NOMO-1 treated with DMSO at 0.1 percent for 48 hours (cell line): ENCODE results near the gene CDK1.

Experiments
- DNase-seq: peaks from one replicate; lab custom pipeline; 2025; ENCODE audit not compliant: unreplicated experiment; lab: John Stamatoyannopoulos, UW

Gene CDK1

GRCh38 chr10:60777696-60778213 lies 523 bp upstream of the CDK1 start:
- no peak for DNase-seq

DNA sequence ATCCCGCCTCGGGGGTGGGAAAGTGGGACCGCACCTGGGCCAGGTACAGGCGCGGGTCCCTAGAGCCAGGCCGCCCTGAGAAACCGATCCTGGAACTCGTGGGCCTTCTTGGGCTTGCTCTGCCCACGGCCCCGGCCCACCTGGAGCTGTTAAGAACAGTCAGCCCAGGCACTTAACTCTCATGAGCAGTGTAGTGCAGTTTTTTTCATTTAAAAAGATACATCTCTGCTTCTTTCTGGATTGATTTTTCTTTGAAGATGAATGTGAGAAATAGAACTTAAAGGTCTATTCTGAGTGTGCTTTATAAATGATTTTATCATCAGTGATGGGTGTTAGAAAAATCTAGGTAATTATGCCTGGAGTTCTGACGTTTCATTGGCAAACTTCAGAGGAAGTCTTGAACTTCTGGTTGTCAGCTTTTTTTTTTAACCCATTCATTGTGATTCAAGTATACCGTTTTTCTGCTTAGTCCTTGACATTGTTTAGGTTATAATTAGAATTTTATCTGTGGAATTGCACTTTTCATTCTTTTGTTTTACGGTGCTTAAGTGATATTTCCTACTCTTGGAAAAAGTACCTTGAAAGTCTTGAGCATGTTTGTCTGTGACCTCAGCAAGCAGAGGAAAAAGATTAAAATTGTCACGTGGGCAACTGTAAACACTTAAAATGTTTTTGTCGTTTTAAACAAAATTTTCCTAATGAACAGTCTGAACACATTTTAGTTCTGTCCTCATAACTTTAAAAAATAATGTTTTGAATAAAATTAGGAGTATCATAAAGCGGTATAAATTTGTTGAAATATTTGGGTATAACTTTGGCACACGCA lies 906 bp downstream of the CDK1 start:
- peak; percentile 13 for DNase-seq

- no peak for DNase-seq
These were observed 3.4 kb downstream of the CDK1 start for GRCh38 chr10:60781661-60782060.

DNA sequence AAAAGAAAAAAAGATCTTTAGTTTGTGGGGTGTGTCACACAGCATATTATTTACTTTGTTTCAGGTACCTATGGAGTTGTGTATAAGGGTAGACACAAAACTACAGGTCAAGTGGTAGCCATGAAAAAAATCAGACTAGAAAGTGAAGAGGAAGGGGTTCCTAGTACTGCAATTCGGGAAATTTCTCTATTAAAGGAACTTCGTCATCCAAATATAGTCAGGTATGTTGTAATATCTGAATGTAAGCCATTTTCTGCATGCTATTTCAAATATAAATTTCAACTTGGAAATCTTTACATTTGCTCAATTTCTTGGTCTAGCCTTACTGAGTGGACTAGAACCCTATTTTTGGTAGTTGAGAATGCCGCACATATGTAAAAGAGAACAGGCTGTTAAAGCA lies 6.4 kb downstream of the CDK1 start:
- DNase-seq: no peak

- DNase-seq: no peak
These were observed 10.3 kb downstream of the CDK1 start for GRCh38 chr10:60788544-60788943.

GRCh38 chr10:60789340-60789739 lies 11.1 kb downstream of the CDK1 start:
- DNase-seq: no peak

- no peak for DNase-seq
These were observed 16.7 kb downstream of the CDK1 start for GRCh38 chr10:60794953-60795352.

DNA sequence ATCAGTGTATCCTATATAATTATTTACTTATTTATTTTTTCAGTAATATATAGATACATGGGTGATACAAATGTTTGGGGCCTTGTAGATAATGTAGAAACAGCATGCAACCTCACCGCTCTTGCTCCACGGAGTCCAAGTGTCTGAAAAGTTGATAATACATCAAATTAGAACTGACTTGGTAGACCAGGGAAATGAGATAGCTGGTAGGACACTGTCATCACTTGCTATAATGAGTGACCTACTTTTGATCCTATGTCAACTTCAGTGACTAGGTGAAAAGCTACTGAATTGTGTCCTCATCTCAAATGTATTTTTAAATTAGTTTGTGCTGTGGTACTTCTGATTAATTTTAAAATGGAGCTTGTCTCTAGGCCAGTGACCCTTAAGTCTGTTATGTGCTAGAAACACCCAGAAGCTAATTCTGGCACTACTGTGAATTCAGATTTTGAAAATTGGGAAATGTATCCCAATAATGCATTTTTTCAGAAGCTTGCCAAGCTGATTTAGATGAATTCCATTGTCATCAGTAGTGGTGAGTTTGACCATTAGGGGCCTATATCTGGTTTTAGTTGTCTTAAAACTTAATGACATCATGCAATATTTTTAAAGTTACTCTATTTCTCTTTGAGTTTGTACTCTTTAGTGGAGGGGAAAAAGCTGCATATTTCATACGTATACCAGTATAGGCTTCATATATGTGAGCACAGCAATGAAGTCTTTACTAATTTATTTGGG lies 17.4 kb downstream of the CDK1 start:
- no peak for DNase-seq

DNA sequence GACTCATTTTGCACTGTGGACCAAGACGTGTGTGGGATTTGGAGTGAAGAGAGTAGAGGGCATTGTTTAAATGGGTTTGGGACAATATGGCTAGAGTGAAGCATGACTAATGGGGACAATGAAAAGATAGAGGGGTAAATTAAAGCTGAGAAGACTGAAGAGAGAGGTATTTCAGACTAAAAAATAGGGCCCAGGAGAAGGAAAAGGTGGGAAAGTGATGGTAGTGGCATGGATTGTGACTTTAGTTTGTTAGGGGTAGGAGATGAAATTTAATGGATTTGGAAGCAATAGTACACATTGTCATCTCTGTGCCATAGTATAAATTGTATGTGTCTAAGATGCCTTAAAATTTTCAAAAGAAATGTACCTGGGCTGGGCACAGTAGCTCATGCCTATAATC lies 18.2 kb downstream of the CDK1 start:
- no peak for DNase-seq

DNA sequence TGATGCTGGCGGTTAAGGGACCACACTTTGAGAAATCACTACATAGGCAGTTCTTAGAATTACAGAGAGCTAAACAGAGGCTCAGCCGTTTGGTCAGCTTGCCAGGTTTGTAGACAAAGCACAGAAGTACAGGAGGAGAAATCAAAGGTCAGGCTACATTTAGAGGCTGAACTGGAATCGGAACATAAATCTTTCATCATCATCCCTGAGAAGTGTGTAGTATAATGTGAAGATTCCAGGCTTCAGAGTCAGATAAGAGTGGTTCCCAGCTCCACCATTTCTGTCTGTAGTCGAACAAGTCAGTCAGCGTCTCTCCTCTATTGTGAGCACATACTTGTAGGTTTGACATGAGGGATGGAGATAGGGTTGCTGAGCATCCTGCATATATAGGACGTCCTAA lies 18.9 kb downstream of the CDK1 start:
- no peak for DNase-seq

DNA sequence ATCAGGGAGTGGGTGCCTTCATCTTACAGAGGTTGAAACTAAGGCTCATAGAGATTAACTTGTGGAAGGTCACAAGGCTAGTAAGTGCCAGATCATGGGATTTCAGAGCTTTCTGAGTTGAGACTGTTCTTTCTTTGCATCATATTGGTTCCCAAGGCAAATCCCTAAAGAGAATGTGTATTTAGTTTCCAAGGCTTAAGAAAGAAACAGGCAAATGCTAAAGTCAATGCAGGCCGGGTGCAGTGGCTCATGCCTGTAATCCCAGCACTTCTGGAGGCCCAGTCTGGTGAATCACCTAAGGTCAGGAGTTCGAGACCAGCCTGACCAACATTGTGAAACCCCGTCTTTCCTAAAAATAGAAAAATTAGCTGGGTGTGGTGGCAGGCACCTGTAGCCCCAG lies 19.8 kb downstream of the CDK1 start:
- DNase-seq: no peak

GRCh38 chr10:60798870-60799269 lies 20.6 kb downstream of the CDK1 start:
- no peak for DNase-seq

DNA sequence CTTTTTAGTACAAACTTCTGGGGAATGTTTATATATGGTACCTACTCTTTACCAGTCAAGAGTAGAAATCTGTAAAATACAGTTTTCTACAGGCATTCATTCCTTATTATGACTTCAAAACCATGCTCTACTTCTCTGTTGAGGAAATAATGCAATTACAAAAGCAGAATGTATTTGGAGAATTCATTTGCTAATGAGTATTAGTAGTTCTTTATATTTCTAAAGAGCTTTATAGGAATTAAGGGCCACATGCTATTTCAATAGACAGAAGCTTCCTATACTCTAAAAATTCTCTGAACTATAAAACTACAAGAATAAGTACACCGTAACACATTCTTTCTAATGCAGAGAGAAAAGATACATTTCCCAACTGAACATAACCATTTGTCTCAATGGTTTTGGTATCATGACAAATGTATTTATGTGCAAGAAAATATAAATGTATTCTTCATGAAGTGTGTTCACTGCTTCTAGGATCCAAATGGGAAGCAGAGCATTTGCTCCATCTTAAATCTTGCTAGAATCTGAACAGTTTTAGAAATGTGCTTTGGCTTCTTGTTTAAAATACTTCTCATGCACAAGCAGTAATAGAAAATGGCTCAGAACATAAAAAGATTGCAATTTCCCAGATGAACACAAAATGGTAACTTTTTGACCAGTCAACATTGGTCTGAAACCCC lies 21.8 kb downstream of the CDK1 start:
- DNase-seq: no peak

- DNase-seq: no peak
These were observed 22.6 kb downstream of the CDK1 start for GRCh38 chr10:60800918-60801317.

- DNase-seq: no peak
These were observed 23.2 kb downstream of the CDK1 start for GRCh38 chr10:60801522-60801921.

- DNase-seq: peak; percentile 81
These were observed 25.2 kb downstream of the CDK1 start for GRCh38 chr10:60803433-60803832.

DNA sequence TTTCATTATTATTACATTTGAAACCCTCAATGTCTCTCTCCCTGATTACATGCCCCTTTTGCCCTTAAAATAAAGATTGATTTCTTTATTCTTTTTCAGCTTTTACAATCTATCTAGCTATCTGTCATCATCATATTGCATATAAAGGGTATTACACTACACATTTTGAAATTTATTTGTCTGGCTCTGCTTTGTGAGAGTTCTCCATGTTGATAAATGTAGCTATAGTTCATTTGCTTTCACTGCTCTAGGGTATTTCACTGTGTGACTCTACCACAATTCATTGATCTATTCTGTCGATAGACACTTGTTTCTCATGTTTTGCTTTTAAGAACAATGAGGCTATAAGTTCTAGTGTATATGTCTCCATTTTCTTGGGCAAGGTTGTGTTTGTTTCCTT lies 25.6 kb downstream of the CDK1 start:
- DNase-seq: no peak

DNA sequence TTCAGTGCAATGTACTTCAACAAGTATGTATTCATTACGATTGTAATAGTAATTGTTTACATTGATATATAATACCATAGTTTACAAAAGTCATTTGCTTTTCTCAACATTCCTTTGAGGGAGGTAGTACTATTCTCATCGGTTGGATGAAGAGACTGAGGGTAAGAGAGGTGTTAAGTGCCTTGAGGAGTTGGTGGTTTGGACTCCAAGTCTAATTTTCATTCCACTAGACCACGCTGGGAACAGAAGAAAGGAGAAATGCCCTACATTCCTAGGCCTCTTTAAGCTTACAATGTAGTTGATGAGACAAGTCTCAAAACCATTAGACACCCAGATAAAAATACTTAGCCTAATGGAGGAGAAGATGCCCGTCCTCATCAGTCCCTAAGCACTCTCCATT lies 28.6 kb downstream of the CDK1 start:
- DNase-seq: no peak

GRCh38 chr10:60807499-60807898 lies 29.2 kb downstream of the CDK1 start:
- DNase-seq: no peak

GRCh38 chr10:60808036-60808435 lies 29.8 kb downstream of the CDK1 start:
- DNase-seq: no peak

GRCh38 chr10:60809157-60809556 lies 30.9 kb downstream of the CDK1 start:
- peak; percentile 85 for DNase-seq
